ENCODE measurements around the gene GOLM1.
"Not testable (repeated sequence)": the region's sequence is repeated elsewhere in the genome, so short reads cannot be mapped to it uniquely, and the experiment has no call there.

Gene GOLM1

DNA sequence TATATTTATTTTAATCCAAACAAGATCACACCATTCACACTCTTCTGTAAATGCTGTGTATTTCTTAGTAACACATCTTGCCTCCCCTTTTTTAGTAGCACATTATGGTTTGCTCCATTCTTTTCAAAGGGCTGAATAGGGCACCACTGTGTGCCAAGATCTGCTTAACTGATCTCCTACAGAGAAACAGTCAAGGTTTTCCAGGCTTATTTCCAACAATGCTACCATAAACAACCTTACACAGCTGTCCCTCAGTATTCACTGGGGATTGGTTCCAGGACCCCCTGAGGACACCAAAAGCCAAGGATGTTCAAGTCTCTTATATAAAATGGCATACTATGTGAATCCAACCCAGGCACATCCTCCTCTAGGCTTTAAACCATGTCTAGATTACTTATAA is 16.5 kb downstream of the GOLM1 start:
- no peak for DNase-seq (ENCODE audit: low spot score)

DNA sequence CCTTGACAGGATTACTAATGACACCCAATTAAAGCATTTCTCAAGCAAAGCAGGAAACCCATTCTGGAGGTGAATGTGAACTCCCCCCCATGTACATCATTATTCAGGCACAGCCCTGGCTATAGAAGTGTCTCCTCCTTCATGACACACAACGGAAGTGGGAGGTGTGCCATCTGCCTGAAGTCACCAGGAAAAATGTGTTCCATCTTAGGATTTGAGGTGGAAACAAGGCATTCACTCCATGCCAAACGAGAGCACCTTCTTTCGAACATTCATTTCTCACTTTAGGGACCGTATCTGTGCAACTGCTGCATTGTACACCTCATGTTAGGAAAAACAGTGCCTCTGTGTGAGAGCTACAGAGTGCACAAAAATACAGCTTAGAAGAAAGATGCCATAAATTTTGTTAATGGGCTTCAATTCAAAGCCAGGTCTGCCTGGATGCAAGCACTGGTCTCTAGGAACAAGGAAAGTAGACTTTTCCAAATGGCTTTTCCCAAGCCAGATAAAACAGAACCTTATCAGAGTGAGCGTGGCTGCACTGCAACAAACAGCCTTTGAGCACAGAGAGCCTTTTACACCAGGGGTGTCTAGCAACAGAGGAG is 19.4 kb downstream of the GOLM1 start:
- peak; percentile 27 for DNase-seq (ENCODE audit: low spot score)

DNA sequence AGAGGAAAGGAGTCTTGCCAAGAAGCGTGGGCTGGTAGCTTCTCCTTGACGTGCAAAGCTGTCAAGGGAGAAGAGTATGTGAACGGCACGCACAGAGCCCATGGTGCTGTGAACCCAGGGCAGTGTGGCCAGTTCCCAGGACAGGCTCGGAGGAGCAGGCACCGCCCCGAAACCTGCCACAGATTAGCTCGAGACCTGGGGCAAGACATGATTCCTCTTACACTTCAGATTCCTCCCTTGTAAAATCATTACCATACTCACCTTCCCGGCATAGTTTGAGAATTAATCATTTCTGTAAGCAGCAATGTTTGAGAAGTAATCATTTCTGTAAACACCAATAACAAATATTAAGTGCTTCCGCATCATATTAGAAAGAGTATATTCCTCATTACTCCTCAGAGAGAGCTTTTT is 19.9 kb downstream of the GOLM1 start:
- no peak for DNase-seq (ENCODE audit: low spot score)

DNA sequence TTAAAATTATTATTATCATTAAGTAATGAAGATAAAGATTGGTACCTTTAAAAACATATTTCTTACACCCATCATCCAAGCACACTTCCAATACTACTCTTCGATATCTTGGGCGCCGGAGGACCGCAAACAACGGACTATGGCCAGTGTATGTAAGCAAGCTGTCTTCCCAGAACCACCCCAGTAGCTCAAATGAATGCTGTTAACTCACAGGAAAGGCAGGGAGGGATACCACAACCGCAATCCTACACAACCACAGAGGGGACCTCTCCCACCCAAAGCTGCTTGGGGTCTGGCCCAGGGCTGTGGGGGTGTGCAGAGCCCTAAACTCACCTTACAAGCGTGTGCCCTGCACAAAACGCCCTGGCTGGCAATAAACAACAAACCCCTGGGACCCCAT is 20.6 kb downstream of the GOLM1 start:
- no peak for DNase-seq (ENCODE audit: low spot score)

DNA sequence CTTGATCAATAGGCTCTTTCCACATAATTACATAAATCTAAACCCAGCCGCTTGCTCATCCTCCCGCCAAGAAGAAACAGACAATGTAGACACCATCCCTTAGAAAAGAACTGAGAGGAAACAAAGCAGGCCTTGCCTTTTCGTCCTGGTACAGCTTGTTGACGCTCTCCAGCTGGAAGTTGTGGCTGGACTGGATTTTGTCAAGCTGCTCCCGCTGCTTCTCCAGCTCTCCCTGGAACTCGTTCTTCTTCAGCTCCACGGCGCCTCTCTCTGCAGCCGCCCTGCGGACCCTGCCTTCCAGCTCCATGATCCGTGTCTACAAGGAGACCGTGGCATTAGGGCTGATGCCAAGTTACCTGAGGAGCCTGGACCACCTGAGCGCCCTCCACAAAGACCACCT is 22.1 kb downstream of the GOLM1 start:
- no peak for DNase-seq (ENCODE audit: low spot score)

DNA sequence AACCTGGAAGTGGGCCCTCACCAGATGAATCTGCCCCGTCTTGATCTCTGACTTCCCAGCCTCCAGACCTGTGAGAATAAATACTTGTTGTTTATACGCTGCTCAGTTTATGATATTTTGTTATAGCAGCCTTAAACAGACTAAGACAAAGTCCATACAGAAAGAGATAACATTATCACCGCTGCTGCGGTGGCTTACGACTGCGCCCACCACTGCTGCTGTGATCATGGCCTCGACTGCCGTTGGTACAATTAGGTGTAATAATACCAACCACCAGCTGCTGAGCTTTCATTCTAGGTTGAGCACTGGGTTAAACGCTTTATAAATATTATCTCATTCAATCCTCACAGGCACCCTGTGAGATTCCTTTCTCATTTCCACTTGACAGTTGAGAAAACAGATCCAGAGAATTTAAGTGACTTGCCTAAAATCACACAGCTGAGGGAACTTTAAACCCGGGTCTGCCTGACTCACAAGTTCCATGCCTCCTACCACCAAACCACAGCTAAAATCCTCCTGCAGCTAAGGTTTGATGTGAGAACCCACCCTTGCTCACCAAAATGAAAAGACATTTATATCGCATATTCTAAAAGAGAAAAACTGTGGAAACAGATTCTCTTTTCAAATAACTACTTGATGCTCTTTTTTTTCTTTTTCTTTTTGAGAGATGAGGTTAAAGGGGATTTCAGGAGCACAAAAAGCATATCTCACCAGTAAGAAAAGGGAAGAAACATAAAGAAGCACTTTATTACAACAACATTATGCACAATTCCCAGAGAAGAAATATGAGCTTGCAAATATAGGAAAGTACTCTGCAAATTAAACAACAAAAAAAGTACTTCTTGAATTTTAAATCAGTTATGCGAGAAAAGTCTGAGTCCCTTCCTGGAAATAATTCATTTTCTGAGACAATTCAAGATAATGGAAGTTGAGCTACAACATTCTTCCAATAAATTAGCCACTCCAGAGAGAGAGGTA is 23.9 kb downstream of the GOLM1 start:
- no peak for DNase-seq (ENCODE audit: low spot score)

DNA sequence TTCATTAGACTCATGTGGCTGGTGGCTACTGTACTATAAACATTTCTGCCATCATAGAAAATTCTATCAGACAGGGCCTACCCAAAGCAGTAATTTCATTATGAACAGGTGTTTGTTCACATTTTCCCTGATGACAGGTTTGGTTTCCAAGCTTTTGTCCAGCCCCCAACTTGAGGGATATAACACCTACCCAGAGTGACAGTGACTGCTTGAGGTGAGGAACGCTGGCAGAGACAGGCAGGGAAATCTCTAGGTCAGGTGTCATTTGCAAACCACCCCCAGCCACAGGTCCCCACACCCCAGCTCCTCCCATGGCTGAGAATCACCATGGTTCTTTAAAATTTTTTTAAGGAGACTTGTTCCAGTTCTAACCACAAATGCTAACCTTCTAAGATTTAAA is 25.5 kb downstream of the GOLM1 start:
- no peak for DNase-seq (ENCODE audit: low spot score)

DNA sequence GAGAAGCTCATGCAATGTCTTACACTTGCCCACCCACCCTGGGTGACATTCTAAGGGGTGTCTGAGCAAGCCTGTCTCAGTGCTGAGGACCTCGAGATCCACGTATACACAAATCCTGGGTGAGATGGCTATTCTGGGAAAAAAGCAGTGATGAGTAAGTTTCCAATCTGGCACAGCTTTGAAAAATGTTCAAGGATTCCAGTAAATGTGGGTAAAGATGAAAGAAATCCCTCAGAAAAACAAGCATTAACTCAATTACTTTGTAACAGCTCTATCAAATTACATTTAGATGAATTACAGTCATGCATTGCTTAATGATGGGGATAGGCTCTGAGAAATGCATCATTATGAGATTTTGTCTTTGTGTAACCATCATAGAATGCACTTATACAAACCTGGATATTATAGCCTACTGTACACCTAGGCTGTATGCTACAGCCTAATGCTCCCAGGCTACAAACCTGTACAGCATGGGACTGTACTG is 26.9 kb downstream of the GOLM1 start:
- no peak for DNase-seq (ENCODE audit: low spot score)

DNA sequence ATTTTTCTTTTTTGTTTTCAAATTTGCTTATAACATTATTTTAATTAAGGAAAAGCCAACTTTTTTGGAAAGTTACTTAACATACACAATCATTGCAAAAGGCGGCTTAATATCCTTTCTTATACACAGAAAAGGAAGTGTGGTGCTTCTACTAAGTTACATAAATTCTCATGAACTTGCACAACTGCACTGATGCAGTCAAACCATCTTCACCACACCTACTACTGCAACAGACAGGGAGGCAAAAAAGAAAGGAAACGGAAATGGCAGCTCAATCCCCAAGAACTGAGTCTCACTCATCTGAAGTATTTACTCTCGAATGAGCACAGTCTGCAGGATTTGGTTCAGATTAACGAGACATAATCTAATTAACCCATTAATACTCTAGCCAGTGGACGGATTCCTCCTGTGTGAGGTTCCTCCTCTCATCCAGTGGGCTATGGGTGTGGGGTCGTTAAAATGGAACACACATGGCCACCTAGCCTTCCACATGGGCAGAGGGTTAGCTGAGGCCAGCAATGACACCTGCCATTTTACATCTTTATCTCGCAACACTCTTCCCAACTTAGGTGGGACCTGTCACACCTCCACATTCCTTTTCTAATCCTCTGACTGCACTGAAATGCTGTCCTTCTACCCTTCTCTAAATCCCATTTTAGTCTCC is 30.0 kb downstream of the GOLM1 start:
- no peak for DNase-seq (ENCODE audit: low spot score)

DNA sequence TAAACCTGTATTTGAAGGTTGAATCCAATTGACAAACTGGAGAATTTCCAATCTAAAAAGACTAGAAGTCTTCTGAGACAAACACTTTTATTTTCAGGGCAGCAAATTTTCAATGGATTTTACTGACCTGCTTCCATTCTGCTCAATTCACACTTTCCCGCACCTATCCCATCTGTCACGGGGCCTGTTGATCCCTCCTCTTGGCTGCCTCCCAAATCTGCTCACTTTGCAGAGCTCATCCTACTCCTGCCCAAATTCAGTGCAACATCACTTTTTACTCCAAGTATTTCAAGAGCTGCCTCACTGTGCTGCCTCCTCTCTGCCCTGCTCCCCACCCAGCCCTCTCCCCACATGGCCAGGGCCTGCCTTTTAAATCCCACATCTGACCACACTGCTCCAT is 35.1 kb downstream of the GOLM1 start:
- no peak for DNase-seq (ENCODE audit: low spot score)

DNA sequence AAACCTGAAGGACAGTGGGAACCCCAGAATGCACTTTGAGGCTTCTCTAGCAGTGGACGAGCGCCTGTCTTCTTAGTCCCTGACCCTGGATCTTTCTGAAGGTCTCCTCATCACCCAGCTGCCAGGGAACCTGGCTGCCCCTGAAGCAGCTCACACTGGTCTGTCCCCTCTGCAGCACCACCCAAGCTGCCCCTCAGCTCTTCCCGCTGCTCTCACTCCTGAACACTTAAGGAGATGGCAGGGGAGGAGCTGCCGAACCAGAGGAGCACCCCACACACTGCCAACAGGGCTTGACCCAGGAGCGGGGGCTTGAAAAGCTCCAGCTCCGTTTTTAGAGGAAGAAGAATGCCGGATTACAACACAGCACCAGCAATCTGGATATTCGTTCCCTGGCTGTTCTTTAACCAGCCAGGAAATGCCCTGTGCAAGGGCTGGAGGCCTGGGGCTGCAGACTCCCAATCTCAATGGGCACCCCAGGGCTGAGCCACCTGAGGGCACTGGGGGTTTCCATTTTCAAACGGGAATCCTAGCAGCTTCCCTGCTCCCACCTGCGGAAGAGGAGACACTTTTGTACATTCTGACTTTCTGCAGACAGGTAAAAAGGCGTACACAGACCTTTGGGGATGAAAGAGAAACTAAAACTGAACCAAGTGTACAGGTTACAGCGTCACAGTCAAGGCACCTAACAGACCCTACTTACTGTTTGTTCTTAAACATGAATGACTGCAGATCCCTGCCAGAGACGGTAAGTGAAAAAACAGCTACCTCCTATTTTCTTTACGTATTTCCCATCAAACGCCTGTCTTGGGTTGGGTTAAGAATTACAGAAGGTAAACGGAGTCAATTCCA is 36.3 kb downstream of the GOLM1 start:
- no peak for DNase-seq (ENCODE audit: low spot score)

DNA sequence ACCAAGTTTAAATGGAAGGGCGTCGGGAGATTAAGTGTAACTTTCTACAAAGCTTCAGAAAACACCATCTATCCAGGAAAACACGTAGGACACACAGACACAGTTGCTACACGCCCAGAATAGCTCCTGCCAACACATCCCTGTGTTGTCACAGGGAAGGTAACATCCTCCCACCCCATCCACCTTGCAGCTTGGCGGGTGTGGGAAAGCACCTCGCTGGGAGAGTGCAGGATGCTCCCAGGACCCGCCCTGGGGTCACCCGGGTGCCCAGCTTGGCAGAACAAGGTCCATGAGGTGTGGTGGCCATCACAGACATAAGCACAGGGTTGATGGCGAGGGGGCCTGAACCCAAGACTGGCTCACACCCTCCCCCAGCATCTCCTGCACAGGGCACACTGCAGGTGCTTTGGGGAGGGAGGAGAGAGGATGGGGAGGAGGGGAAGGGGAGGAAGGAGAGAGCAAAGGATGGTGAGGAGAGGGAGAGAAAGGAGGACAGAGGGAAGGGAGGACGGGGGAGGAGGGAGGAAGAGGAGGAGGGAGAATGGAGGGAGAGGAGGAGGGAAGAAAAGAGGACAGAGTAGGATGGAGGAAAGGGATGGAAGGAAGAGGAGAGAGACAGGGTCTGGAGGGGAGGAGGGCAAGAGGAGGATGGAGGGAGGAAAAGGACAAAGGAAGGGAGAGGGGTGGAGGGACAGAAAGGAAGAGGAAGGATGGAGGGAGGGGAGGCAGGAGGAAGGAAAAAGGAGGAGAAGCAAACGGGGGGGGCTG is 37.2 kb downstream of the GOLM1 start:
- no peak for DNase-seq (ENCODE audit: low spot score)

DNA sequence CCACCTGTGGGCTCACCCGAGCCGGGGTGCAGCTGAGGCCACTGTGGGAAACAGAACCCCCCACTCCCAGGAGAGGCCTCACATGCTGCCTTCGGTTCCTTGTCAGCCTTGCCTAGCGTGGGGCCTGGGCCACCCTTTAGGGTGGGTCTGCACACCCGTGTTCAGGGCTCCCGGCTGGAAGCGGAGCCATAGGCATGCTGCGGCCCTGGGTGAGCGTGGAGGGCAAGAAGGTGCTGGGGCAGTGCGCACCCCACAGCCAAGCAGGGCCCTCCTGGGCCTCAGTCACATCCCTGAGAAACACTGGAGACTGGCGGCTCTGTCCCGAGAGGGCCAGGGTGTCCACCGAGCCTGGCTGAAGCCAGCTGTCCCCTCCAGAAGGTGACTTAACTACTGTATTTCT is 41.9 kb downstream of the GOLM1 start:
- no peak for DNase-seq (ENCODE audit: low spot score)

DNA sequence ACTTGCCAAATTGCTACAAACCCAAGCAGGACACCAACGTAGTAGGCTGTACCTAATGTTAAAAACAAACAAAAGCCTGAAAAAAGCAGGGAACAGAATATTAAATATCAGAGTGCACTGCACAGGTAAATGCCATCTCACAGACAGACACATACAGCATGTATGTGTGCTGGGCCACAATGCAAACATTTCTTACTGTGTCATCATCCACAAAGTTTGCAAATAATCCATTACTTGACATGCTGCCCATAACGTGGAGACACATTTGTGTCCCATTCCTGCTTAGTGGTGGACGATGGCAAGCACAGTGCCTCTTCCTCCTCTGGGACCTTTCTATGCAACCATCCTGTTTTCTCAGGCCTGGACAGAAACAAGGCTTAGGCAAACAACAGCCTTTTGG is 44.7 kb downstream of the GOLM1 start:
- no peak for DNase-seq (ENCODE audit: low spot score)

DNA sequence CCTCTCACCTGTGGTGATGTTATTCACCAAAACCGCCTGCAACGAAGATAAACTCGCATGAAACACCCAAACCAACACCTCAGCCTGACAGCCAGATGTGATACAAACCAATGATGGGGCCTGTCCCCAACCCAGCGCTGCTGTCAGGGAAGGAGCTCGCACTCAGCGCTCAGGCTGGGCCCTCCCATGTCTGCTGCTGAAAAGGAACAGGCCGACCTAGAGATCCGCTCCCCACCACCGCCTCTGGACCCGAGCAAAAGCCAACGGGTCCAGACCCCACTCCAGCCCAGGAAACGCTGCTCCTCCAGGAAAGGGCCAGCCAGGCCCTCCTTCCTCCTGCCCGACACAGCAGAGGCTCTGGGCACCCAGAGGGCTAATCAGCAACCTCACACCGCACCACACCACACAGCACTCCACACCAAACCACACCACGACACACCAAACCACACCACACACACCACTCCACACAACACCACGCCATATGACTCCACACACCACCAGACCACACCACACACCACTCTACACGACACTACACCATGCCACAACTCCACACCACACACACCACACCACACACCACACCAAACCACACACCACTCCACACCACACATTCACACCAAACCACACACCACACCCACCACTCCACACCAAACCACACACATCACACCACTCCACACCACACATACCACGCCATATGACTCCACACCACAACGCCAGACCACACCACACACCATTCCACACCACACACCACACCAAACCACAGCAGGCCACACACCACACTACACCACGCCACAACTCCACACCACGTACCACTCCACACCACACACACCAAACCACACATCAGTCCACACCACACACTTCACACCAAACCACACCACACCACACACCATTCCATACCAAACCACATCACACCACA is 46.5 kb downstream of the GOLM1 start:
- DNase-seq (ENCODE audit: low spot score) = no peak

DNA sequence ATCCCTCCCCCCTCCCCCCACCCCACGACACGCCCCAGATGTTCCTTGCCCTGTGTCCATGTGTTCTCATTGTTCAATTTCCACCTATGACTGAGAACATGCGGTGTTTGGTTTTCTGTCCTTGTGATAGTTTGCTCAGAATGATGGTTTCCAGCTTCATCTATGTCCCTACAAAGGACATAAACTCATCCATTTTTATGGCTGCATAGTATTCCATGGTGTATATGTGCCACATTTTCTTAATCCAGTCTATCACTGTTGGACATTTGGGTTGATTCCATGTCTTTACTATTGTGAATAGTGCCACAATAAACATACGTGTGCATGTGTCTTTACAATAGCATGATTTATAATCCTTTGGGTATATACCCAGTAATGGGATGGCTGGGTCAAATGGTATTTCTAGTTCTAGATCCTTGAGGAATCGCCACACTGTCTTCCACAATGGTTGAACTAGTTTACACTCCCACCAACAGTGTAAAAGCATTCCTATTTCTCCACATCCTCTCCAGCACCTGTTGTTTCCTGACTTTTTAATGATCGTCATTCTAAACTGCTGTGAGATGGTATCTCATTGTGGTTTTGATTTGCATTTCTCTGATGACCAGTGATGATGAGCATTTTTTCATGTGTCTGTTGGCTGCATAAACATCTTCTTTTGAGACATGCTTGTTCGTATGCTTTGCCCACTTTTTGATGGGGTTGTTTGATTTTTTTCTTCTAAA is 51.2 kb downstream of the GOLM1 start:
- DNase-seq (ENCODE audit: low spot score) = not testable (repeated sequence)

DNA sequence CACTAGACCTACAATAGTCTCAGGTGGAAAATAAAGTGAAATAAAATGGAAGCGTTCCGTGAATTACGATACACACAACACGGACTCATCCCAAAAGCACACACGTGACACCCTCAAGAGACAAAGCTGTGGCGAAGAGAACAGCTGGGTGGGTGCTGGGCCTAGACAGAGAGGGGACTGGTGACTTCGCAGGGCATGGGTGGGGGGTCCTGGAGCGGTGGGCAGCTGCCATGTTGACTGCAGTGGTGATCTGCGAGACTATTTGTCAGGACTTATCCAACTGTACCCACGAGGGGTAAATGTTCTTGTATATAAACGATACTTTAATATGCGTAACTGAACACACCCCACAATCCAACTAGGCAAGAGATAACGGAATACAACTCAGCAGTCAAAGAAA is 52.0 kb downstream of the GOLM1 start:
- no peak for DNase-seq (ENCODE audit: low spot score)

DNA sequence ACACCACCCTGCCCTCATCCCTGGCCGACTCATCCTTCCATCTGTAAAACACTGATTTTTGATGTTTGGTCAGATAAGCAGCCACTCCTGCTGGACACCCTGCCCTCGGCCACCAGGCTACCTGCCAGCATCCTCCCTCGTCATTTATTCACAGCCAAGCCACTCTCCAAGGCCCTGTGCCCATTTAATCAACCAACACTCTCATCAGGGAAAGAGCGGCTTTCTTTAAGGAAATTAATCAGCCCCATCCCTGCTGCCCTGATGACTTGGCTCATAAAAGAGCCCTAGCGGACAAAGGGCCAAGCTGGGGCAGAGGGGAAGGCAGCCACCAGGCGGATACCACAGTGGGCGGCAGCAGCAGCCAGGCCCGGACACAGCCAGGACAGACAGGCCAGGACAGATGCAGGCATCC is 52.4 kb downstream of the GOLM1 start:
- DNase-seq (ENCODE audit: low spot score) = no peak

DNA sequence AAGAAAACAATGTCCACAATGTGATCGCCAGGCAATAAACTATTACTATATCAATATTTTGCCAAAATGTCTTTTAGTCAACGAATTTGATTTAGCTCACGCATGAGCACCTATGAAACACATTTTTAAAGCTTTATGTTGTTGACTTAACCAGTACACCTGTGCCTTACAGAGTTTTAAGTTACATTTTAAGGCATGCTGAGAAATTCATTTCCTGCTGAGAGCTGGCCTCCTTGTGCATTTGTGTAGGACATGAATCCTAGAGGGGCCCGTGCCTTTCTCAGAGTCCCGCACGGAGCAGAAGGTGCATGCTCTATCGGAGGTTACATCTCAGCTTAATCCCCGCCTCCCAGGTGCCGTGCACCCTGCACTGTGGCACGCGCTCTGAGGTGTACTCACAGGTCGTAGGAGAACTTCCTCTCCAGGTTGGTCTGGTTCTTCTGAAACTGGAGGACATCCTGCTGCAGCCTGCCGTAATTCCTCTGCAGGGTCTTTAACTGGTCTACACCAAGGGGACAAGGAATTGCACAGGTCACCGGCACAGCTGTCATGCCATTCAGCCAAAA is 53.2 kb downstream of the GOLM1 start:
- DNase-seq (ENCODE audit: low spot score) = no peak

All from AG08395 (cell line).